Measurements from ENCODE around the gene SLC30A7.
A peak's percentile ranks its signal among the peaks of the same experiment; 100 is the strongest.

The SLC30A7 gene

GRCh38 chr1:100979631-100980030, 83.7 kb downstream of the SLC30A7 start:
- no peak for DNase-seq (ENCODE audit: low read depth)

GRCh38 chr1:100982793-100983192, 86.9 kb downstream of the SLC30A7 start:
- no peak for DNase-seq (ENCODE audit: low read depth)

GRCh38 chr1:100988121-100988520, 92.2 kb downstream of the SLC30A7 start:
- DNase-seq (ENCODE audit: low read depth): no peak

GRCh38 chr1:100989306-100990077, 93.6 kb downstream of the SLC30A7 start:
- no peak for DNase-seq (ENCODE audit: low read depth)

- no peak for DNase-seq (ENCODE audit: low read depth)
Measured at GRCh38 chr1:100995198-100995988, 99.5 kb downstream of the SLC30A7 start.

GRCh38 chr1:100998426-100998825, 102.5 kb downstream of the SLC30A7 start:
- DNase-seq (ENCODE audit: low read depth): no peak

GRCh38 chr1:101000131-101000873, 104.4 kb downstream of the SLC30A7 start:
- no peak for DNase-seq (ENCODE audit: low read depth)

GRCh38 chr1:101002551-101002950, 106.7 kb downstream of the SLC30A7 start:
- no peak for DNase-seq (ENCODE audit: low read depth)

- no peak for DNase-seq (ENCODE audit: low read depth)
Measured at GRCh38 chr1:101003012-101003650, 107.2 kb downstream of the SLC30A7 start.

- DNase-seq (ENCODE audit: low read depth): no peak
Measured at GRCh38 chr1:101004061-101004460, 108.2 kb downstream of the SLC30A7 start.

GRCh38 chr1:101004670-101005069, 108.8 kb downstream of the SLC30A7 start:
- no peak for DNase-seq (ENCODE audit: low read depth)

GRCh38 chr1:101005183-101005582, 109.3 kb downstream of the SLC30A7 start:
- no peak for DNase-seq (ENCODE audit: low read depth)

GRCh38 chr1:101005871-101006270, 110.0 kb downstream of the SLC30A7 start:
- no peak for DNase-seq (ENCODE audit: low read depth)

- DNase-seq (ENCODE audit: low read depth): no peak
Measured at GRCh38 chr1:101006553-101006952, 110.7 kb downstream of the SLC30A7 start.

GRCh38 chr1:101008229-101008834, 112.4 kb downstream of the SLC30A7 start:
- DNase-seq (ENCODE audit: low read depth): no peak

GRCh38 chr1:101013776-101014175, 117.9 kb downstream of the SLC30A7 start:
- DNase-seq (ENCODE audit: low read depth): no peak

- no peak for DNase-seq (ENCODE audit: low read depth)
Measured at GRCh38 chr1:101017448-101017847, 121.6 kb downstream of the SLC30A7 start.

GRCh38 chr1:101022294-101022693, 126.4 kb downstream of the SLC30A7 start:
- DNase-seq (ENCODE audit: low read depth): no peak

- DNase-seq (ENCODE audit: low read depth): no peak
Measured at GRCh38 chr1:101025283-101025656, 129.4 kb downstream of the SLC30A7 start.

- peak; percentile 86 for DNase-seq (ENCODE audit: low read depth)
Measured at GRCh38 chr1:101025657-101026429, 130.0 kb downstream of the SLC30A7 start, which contains the start of gene DPH5. Gene DPH5, minus strand, starts transcription at chr1:101025784. Its CDS starts 341 bp downstream, at chr1:101025443.

GRCh38 chr1:101026430-101026788, 130.5 kb downstream of the SLC30A7 start:
- DNase-seq (ENCODE audit: low read depth): no peak

Measured in stimulated activated CD4-positive, alpha-beta T cell treated with anti-CD3 and anti-CD28 coated beads, Interleukin-2, amount 100 ng/mL, for 4 hours (primary cell).